Astrocyte (in vitro differentiated cells and primary cell): ENCODE data around the gene PLEKHS1.

Experiments used
- CTCF ChIP-seq: IDR thresholded peaks from 2 replicates; pipeline ENCODE4 v1.5.1; 2011; ENCODE audit warnings: low read depth, mild to moderate bottlenecking, inconsistent platforms, low read length, moderate library complexity; ENCODE audit not compliant: insufficient read depth
- EZH2 ChIP-seq: IDR thresholded peaks from 2 replicates; pipeline ENCODE4 v1.6.1; 2012; ENCODE audit warnings: mild to moderate bottlenecking, low read length, inconsistent platforms; ENCODE audit not compliant: insufficient read depth

DNA sequence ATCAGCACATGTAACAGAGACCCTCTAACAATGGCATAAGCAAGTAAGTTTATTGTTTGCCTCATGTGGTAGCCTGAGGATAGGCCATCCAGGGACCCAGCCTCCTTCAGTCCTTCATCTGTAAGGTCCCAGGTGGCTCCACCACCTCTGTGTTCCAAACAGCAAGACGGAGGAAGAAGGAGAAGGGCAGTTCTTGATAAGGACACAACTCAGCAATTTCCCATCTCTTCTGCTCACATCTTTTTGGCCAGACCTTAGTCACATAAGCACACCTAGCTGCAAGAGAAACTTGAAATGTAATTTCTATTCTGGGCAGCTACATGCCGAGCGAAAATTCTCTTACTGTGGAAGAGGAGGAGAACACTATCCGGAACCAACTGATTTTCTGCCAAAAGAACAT lies 68.5 kb downstream of the PLEKHS1 start:
- TF ChIP-seq CTCF (no peak), EZH2 (no peak)
